GM15510 (cell line): Measurements from ENCODE around the gene EVI5L.

Experiments used
- POLR2A ChIP-seq: IDR thresholded peaks from 3 replicates; pipeline ENCODE4 v1.6.1; 2011; ENCODE audit warnings: borderline replicate concordance; ENCODE audit not compliant: insufficient read length; ENCODE audit errors: extremely low read depth

EVI5L gene

DNA sequence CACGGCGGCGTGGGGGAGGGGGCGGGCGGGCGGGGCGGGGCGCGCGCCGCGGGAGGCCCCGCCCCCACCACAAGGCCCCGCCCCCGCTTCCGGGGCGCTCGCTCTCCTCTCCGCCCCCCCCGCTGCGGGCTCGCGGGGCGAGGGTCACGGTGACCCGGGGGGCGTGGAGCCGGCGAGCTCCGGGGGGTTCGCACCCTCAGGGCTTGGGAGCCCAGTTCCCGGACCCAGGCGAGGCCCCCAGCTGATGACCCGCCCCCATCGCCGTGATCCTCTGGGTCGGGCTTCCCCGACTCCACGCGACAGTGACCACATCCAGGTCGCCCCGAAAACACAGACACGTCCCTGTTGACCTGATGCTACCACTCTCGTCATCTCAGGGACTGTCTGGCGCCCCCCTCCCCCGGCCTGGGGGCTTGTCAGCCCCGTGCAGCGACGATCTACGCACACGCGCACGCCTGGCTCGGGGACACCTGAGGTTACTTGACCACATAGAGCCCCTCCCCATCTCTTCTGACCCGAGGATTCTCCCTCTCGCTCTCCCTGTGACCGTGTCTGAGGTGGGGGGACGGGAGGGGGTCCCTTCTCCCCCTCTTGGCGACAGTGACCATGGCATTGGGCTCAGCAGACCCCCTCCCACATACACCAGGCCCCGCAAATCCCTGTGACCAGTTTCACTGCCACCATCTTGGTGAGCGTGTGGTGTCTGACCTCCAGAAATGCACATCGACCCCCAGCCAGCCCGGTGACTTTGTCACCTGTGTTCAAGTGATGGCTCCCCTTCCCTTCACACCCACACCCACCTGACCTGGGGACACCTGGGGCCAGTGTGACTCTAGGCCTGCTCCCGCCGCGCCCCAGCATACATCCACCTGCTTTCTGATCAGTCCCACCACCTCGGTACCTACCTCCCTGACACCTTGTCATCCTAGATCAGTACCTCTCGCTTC is 74.3 kb downstream of the EVI5L start:
- TF ChIP-seq POLR2A = no peak

DNA sequence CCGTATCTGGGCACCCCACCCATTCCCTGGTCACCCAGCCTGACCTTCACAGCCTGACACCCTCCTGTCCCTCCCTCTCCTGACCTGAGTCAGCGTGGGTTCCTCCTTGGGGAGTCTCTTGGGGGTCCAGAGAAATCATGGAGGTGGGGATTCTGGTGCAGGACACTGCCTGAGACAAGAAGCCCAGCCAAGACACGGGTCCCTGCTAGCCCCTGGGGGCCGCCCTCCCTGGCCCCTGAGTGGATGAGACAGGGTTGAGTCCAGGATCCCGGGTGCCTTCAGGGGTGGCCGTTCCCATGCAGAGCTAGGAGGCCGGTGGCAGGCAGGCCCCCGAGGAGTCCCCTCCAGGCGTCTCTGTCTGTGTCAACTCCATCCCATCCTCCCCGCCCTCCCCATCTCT is 75.2 kb downstream of the EVI5L start:
- no peak for TF ChIP-seq POLR2A

DNA sequence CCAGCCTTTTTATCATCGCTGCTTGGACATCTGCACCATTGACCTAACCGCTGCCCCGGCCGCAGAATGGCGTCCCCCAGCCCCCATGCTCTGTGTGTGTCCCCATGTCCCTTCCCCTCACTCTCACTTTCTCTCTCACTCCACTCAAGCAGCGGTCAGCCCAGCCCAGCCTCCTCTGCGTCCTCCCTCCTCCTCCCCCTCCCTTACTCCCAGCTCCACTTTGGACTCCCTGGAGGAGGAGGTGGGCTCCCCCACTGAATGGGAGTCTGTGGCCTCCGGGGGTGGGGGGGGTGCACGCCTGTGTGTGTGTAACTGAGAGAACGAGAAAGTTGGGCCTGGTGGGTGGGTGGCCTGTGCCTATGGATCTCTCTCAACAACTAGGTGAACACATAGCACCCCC is 75.8 kb downstream of the EVI5L start:
- no peak for TF ChIP-seq POLR2A

DNA sequence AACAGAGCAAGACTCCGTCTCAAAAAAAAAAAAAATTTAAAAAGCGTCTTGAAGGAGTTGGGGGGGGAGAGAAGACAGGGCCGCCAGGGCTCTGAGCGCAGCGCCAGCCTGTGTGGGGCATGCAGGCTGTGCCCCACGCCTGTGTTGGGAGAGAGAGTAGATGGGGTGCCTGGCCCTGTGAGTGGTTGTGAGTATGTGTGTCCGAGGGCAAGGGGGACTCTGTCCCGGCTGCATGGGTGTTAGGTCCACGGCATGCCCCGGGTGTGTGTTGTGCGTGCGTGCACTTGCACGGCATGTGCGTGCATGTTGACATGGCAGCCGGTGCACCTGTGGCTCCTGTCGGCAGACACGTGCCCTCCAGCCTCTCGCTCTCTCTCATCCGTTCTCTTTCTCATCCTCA is 77.1 kb downstream of the EVI5L start:
- no peak for TF ChIP-seq POLR2A

DNA sequence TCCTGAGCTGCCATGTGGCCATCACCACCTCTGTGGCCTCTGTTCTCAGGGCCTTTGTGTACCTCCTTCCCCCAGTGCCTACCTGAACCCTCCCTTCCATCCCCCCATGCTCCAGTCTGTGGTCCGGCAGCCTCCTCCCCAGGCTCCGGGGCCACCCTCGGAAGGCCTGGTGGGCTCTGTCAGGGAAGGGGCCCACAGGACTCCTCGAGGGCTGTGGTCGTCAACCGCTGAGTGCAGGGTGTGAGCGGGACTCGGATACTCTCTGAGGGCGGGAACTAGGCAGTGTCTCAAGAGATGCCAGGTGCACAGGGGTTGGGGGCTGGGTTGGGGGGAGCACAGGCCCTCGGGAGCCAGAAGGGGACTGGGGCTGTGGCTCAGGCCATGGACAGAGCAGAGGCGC is 77.5 kb downstream of the EVI5L start:
- TF ChIP-seq POLR2A = no peak

DNA sequence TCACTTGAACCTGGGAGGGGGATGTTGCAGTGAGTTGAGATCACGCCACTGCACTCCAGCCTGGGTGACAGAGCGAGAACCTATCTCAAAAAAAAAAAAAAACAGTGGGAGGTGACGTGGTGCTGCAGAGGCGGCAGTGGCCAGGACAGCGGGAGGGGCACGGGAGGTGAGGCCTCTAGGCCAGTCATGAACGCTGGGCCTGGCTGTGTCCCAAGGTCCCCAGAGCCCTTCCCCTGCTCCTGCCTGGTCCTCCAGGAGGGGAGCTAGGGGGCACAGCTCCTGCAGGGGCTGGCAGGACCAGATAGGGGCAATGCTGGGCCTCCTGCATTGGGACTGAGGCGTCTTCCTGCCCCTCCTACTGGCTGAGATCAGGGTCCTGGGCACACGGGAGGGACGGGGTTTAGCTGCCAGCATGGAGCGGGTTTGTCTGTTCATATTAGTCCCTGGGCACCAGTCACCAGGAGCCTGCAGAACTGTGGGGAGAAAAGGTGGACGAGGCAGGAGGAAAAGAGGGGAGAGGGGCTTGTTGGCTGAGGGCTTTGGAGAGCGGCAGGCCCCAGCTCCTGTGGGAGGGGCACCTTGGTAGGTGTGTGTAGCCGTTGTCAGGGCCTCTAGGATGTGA is 78.2 kb downstream of the EVI5L start:
- no peak for TF ChIP-seq POLR2A

DNA sequence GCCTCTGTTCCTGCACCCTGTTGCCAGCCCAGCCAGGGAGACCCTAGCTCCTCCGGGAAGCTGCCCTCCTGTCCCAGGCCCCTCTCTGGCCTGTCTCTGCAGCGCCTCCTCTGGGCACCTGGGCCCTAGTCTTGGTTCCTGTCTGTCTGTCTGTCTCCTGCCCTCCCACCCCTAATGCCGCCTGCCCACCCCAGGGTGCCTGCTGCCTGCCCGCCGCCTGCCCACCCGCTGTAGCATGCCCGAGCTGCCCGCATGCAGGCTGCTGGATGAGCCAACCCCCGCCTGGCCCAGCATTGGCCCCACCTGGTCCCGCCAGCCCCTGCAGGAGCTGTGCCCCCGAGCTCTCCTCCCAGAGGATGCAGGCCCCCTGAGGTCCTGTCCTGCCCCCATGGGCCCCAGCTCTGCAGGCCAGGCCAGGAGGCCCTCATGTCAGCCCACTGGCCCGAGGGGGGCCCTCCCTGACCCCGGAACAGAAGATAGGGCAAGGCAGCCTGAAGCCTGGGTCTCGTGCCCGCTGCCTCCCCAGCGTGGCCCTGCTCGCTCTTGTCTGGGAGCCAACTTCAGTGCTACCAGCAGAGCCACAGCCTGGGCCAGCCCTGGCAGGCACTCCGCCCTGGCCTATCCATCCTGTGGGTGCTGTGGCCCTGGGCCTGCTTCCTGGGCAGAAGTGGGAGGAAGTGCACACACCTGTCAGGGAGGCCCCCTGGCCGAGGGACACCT is 78.9 kb downstream of the EVI5L start:
- TF ChIP-seq POLR2A = no peak

DNA sequence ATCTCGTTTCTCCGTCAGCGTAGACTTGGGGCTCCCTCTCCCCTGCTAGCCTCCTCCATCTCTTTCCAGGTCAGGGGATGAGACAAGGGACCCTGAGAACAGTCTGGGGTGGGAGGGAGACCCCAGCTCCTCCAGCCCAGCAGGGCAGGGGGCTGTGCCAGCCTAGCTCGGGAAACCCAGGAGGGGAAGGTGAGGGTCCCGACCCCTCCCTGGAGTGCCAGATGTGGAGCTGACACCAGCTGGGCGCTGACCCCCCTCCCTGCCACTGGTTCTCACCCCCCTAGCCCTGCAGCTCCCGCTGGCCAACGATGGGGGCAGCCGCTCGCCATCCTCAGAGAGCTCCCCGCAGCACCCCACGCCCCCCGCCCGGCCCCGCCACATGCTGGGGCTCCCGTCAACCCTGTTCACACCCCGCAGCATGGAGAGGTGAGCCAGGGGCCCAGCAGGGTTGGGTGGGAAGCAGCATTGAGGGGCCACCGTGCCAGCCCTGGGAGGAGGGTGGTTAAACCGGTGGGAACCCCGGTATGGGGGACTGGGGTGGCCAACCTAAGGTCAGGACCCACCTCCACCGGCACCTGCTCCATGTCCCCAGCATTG is 79.6 kb downstream of the EVI5L start:
- no peak for TF ChIP-seq POLR2A

DNA sequence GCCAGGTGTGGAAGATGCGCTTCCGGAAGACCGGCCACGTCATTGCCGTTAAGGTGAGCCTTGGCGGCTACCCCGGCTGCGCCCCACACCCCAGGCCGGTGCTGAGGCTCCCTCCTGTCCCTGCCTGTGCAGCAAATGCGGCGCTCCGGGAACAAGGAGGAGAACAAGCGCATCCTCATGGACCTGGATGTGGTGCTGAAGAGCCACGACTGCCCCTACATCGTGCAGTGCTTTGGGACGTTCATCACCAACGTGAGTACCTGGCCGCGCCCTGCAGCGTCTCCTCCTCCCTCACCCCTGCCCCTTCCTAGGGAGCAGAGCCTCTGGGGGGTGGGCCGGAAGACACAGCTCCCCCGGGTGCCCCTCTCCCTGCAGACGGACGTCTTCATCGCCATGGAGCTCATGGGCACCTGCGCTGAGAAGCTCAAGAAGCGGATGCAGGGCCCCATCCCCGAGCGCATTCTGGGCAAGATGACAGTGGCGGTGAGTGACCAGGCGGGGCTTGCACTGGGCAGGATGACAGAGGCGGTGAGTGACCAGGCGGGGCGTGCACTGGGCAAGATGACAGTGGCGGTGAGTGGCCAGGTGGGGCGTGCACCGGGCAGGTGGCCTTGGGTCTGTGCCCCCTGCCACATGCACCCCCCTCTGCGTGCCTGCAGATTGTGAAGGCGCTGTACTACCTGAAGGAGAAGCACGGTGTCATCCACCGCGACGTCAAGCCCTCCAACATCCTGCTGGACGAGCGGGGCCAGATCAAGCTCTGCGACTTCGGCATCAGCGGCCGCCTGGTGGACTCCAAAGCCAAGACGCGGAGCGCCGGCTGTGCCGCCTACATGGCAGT is 80.5 kb downstream of the EVI5L start:
- TF ChIP-seq POLR2A = peak; percentile 13

DNA sequence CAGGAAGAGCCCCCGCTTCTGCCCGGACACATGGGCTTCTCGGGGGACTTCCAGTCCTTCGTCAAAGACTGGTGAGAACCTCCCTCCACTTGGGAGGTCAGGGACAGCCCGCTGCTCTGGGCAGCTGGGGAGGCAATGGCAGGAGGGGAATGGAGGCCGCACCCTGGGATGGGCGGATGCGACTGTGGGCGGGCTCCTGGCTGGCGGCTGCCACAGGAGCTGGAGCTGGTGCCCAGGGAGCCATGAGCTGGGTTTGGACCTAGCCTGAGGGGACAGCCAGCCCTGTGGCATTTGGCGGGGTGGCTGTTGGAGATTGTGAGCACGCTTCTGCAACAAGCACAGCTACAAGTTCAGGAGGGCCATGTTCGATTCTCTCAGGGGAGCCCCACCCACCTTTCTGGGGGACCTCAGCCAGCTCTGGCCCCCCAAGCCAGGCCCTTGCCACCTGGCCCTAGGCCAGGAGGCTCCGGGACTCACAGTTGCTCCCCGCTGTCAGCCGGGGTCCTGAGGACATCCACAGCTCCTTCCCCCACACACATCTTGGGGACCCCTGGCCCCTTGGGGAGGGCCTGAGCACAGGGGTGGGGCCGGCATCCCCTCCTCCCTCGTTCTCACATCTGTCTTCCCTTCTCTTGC is 81.6 kb downstream of the EVI5L start:
- TF ChIP-seq POLR2A = no peak

DNA sequence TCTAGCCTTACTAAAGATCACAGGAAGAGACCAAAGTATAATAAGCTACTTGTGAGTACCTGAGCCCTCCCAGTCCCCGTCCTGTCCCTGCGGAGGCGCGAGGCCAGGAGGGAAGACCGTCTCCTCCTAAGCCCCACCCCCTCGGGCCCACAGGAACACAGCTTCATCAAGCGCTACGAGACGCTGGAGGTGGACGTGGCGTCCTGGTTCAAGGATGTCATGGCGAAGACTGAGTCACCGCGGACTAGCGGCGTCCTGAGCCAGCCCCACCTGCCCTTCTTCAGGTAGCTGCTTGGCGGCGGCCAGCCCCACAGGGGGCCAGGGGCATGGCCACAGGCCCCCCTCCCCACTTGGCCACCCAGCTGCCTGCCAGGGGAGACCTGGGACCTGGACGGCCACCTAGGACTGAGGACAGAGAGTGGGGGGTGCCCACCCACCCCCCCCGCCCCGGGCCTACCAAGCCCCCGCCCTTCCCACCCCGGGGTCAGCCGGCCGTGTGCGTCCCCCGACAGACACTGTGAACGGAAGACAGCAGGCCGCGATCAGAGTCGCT is 82.2 kb downstream of the EVI5L start:
- no peak for TF ChIP-seq POLR2A

DNA sequence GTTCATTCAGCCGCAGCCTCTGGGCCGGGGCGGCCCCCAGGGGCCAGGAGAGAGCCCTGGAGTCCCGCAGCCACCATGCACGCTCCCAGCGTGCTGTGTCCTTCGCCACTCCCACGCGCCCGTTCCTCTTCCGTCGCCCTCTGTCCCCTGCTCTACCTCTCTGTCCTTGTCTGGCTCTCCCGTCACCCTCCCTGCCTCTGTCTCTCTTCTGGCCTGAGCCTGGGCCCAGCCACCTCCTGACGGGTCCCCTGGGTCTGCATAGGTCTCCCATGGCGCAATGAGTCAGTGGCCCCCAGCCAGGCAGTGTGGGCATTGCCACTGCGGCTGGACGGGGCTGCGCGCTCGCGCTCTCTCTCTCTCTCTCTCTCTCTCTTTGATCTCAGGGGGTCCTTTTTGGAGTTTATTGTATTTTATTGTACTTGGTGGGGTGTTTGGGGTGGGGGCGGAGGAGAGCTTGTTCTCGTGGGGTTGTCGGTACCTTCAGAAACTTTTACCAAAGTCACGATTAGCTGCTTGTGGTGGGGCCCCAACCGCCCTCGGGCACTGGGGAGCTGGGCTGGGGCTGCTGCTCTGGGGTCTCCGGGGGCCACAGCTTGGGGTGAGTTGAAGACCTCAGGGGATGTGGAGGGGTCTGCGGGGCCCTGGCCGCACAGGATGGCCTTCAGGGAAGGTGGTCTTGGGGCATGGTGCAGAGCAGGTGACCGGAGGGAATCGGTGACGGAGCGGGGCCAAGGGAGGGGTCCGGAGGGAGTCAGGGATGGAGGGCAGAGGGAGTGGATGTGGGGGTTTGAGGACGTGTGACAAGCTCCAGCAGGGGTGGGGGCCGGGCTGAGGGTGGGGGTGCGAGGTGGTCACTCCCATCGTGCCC is 82.9 kb downstream of the EVI5L start:
- no peak for TF ChIP-seq POLR2A
